ENCODE results near the gene BCKDK.
"Not testable (repeated sequence)": the region's sequence is repeated elsewhere in the genome, so short reads cannot be mapped to it uniquely, and the experiment has no call there.

- TF ChIP-seq, protein P1, sequence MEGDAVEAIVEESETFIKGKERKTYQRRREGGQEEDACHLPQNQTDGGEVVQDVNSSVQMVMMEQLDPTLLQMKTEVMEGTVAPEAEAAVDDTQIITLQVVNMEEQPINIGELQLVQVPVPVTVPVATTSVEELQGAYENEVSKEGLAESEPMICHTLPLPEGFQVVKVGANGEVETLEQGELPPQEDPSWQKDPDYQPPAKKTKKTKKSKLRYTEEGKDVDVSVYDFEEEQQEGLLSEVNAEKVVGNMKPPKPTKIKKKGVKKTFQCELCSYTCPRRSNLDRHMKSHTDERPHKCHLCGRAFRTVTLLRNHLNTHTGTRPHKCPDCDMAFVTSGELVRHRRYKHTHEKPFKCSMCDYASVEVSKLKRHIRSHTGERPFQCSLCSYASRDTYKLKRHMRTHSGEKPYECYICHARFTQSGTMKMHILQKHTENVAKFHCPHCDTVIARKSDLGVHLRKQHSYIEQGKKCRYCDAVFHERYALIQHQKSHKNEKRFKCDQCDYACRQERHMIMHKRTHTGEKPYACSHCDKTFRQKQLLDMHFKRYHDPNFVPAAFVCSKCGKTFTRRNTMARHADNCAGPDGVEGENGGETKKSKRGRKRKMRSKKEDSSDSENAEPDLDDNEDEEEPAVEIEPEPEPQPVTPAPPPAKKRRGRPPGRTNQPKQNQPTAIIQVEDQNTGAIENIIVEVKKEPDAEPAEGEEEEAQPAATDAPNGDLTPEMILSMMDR (conservative IDR thresholded peaks at IDR 0.05; ENCODE audit: low read depth, low read length) = not testable (repeated sequence)
- not testable (repeated sequence) for TF ChIP-seq EZH2phosphoT487 (IDR thresholded peaks at IDR 0.05; ENCODE audit: borderline replicate concordance, low read length); EZH2 (IDR thresholded peaks at IDR 0.05; ENCODE audit: low read length, unreplicated experiment)
Observed at GRCh38 chr16:31150976-31151375, 42.8 kb downstream of the BCKDK start.
